Cerebellar nuclear complex (tissue), 1 donor: Measurements from ENCODE around the gene LAGE3.
A peak's percentile ranks its signal among the peaks of the same experiment; 100 is the strongest.

ENCODE experiments used
- DNase-seq, 2 experiments: peaks; one replicate each; lab custom pipeline; 2025; lab: John Stamatoyannopoulos, UW

LAGE3 gene

DNA sequence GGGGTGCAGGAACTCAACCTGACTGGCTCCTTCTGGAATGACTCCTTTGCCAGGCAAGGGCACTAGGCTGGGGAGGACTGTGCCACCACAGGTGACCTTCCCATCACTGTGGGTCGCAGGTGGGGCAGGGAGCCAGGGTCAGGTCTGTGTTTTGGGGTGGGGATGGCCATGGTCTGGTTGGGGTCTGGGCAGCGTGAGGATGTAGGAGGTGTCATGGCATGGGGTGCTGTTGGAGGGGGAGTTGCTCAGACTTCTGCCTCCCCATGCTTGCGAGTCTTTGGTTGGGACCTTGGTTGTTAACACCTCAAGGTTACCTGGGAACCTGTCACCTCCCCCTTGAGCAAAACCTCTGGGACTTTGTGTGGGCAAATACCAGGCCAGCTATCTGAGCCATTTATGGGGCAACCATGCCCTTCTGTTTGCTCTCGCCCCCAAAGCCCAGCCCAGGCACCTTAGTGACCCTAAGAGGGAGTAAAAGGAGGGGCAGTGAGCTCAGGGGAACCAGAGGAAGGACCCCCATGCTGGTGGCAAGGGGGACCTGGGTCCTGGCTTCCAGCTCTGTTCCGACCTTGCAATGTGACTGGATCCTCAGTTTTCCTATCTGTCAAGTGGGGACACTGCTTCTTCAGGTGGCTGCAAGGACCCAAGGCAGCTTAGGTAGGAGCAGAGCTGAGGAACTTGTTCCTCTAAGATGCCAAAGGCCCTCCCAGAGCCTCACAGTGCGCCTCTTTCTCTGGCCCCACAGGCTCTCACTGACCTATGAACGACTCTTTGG lies 44.5 kb downstream of the LAGE3 start:
- DNase-seq = no peak

- DNase-seq = no peak
Measured at GRCh38 chrX:154433605-154434004, 45.5 kb downstream of the LAGE3 start.

DNA sequence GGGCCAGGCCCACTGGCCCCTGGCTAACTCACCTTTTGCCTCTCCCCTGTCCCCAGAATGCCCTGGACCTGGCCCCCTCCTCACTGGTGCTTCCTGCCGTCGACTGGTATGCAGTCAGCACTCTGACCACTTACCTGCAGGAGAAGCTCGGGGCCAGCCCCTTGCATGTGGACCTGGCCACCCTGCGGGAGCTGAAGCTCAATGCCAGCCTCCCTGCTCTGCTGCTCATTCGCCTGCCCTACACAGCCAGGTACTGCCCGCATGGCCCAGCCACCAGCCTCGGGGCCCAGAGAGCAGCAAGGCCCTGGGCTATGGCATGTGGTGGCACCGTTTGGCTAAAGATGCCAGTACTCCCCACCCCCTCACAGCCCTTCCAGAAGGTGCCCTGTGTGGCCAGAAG lies 46.9 kb downstream of the LAGE3 start:
- DNase-seq = no peak

GRCh38 chrX:154431341-154431740 lies 47.7 kb downstream of the LAGE3 start:
- DNase-seq = no peak

DNA sequence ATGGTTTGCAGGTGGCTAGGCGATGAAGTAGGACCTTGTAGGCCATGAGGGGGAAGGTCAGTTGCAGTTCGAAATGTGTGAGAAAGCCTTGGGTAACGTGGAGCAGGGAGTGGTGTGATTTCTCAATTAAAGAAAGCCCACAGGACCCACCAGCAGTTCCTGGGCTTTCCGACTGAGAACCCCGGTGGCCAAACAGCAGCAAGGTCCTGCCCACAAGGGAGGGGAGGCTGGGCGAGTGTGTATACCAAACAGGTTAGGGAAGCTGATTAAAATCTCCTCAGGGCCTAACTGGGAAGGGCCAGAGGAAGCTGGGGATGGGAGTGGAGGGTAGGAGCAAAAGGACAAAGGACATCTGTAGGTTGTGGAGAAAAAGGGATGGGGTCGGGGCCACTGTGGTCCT lies 48.2 kb downstream of the LAGE3 start:
- no peak for DNase-seq

DNA sequence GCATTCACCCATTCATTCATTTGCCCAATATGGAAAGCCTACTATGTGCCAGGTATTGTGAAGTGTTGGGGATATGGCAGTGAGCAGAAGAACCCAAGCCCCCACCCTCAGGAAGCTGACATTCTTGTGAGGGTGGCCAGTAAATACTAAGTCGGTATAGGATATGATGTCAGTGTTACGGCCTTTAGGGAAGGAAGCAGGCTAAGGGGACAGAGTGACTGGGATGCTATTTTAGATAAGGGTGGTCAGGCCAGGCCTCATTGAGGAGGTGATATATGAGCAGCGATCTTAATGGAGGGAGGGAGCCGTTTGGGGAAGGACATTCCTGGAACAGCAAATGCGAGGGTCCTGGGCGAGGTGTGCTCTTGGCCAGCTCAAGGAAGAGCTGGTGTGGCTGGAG lies 48.6 kb downstream of the LAGE3 start:
- no peak for DNase-seq

DNA sequence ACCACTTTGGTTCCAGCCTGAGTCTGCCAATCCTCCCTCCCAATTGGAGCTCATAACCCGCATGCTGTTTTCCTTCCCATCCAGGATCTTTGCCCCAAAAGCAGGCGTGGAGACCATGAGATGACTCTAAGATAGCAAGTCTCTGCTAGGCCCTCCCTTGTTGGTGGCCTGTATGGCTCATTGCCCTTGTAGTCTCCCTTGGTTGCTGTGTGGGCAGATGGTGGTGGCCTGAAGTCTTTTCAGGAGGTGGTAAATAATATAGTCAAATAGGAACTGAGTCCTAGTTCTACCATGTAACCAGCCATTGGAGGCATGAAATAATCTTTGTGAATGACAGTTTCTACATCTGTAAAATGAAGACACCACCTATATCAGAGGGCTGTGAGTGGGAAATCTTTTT lies 49.4 kb downstream of the LAGE3 start:
- no peak for DNase-seq

GRCh38 chrX:154428176-154429171 lies 50.6 kb downstream of the LAGE3 start, which contains the start of gene ATP6AP1:
Gene ATP6AP1 (plus strand): TSS chrX:154428677. CDS start chrX:154428693, 16 bp downstream.
- DNase-seq = peak; percentile 34 to 56
